Caki2 (cell line): ENCODE data around the gene TNS1. TPM values are rescaled to one million over a fixed set of nuclear protein-coding genes. Genes with fewer than 3 reads are reported as not detected.

Experiments
- DNase-seq: peaks from one replicate; pipeline ENCODE4 v3.0.0-alpha.2; 2015; ENCODE audit warnings: low read depth
- in situ Hi-C: cut with HindIII; loops from 2 replicates; pipeline ENCODE4 v1.10.0; 2016; ENCODE audit warnings: low sequenced_read_pairs, low pct_unique_long_range_greater_than_20kb, mixed read lengths
- total RNA-seq: library from RNA; depleted of rRNA; stranded (reverse); fragments of >200 nt; shearing (Covaris generic); gene quantifications from 2 replicates; pipeline ENCODE4 v1.2.3, GENCODE V29; 2014; ENCODE audit warnings: low replicate concordance

Gene TNS1
- total RNA-seq, 1 experiment from 2014 or later: 0.68 TPM

DNA sequence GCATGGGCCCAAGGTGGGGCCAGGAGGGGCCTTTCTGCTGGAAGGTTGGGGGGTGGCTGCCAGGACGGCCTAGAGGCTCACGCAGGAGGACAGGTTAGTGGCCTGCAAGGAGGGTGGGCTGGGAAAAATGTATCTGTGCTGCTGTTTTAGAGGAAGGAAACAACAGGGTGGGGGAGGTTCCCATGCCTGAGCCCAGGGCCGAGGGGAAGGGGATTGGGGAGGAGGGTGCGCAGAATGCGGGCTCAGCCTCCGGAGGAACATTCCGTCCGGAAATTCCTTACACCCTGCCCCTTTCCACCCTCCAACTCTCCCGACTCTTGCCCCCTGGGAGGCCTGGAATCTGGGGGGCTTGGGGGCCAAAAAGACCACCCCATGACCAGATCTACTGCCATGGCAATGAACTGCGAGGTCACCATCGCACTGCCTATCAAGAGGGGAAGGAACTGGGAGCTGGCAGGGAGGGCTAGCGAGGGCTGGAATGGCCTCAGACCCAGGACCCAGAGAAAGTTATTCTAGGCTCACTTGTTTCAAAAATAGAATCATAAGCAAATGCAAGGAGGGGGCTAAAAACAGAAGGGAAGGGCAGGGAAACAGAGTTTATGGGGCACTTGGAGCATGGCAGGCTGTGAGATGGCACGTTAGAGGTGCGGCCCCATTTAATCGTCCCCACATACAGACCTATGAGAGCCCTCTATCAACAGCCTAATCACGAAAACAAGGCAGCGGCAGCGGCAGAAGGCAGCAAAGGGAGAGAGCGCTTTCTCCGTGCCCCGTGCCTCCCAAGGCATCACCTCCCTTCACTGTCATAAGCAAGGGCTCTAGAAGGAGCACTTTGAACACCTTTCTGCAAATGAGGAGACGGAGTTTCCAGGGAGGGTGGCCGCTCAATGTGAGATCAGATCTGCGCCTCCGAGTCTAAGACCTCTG is 90.4 kb downstream of the TNS1 start:
- in situ Hi-C loops: no loop called here
- DNase-seq: no peak

GRCh38 chr2:217911283-217912097 is 91.3 kb downstream of the TNS1 start:
- in situ Hi-C loops: no loop called here
- no peak for DNase-seq

- in situ Hi-C loops: no loop called here
- DNase-seq: no peak
Observed at GRCh38 chr2:217910875-217911212, 92.0 kb downstream of the TNS1 start.

DNA sequence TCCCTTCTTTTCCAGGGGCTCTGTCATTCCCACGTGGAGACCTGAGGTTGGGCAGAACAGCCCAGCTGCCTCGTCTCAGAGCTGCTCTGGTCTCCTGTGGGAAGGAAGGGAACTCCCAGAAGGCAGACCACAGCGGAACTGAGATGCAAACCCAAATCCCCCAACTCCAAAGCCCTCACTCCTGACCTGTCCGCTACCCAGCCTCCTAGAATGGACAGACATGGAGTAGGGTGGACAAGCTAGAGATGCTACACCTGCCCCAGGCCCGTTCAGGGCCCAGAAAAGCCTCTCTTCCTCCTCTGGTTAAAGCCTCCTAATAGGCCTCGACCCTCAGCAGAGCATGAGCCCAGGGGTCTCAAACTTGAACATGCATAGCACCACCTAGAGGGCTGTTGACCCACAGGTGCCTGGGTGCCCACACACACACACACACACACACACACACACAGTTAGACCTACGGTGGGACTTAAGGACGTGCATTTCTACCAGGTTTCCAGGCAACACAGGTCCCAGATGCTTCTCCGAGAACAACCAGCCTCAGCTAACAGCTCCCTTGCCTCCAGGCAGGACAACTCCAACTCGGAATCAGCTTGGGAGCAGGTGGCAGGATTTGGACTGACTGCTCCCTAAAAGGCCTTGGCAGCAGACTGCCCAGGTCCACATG is 93.5 kb downstream of the TNS1 start:
- in situ Hi-C loops: no loop called here
- no peak for DNase-seq

- in situ Hi-C loops: no loop called here
- DNase-seq: no peak
Observed at GRCh38 chr2:217908544-217908943, 94.3 kb downstream of the TNS1 start.

DNA sequence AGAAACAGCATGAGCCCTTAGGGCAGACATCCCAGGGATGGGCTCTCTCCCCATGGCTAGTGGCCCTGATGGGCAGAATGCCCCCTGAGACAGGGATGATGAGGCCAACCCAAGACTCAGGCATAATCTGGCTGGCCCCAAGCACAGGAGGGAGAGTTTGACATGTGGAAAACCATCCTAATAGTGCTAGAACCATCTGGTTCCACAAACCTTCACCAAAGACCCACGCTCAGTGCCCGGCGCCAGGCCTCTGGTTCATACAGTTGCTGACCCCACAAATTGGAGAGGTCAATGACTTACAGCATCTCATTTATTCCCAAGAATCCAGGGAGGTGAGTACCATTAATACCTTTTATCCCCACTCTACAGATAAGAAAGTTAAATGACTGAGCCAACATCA is 95.5 kb downstream of the TNS1 start:
- DNase-seq: no peak
- in situ Hi-C loops: no loop called here

DNA sequence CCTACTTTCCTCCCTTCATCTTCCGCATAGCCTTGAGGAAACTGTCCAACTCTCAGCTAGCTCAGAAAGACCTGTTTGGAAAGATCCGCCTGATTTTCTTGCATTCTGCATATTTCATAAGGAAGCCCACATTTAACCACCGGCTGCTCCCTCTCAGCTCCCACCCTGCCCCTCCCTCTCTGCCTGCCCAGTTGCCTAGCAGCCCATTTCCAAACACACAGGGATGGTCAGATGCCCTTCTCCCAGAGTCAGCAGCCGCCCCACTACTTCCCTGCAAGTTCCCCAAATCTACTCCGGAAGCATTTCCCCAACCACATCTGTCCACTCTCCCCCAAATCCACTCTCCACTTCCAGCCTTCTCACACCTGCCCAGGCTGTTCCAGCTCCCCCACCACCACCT is 96.0 kb downstream of the TNS1 start:
- in situ Hi-C loops: no loop called here

GRCh38 chr2:217905896-217906295 is 96.9 kb downstream of the TNS1 start:
- in situ Hi-C loops: no loop called here
- DNase-seq: no peak

More for the DNA sequence above, 96.0 kb downstream of the TNS1 start:
- no peak for DNase-seq

GRCh38 chr2:217905395-217905794 is 97.4 kb downstream of the TNS1 start:
- DNase-seq: no peak
- in situ Hi-C loops: no loop called here

DNA sequence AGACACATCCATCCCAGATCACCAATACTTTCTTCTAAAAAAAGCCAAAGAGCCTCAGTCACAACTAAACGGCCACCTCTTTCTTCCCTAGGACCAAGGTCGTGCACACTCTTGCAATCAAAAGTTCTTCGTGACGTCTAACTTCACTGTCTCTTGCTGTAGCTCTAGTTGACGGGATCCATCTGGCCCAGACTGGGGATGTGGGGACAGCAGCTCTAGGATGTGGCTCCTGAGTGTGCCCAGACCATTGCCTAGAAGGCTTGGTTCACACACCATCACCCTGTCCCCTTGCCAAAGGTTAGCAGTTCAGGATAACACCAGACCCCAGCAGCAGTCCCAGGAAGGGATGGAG is 98.2 kb downstream of the TNS1 start:
- in situ Hi-C loops: no loop called here
- no peak for DNase-seq

- DNase-seq: no peak
- in situ Hi-C loops: no loop called here
Observed at GRCh38 chr2:217903859-217904613, 98.8 kb downstream of the TNS1 start.

GRCh38 chr2:217903142-217903858 is 99.5 kb downstream of the TNS1 start:
- in situ Hi-C loops: no loop called here
- no peak for DNase-seq

DNA sequence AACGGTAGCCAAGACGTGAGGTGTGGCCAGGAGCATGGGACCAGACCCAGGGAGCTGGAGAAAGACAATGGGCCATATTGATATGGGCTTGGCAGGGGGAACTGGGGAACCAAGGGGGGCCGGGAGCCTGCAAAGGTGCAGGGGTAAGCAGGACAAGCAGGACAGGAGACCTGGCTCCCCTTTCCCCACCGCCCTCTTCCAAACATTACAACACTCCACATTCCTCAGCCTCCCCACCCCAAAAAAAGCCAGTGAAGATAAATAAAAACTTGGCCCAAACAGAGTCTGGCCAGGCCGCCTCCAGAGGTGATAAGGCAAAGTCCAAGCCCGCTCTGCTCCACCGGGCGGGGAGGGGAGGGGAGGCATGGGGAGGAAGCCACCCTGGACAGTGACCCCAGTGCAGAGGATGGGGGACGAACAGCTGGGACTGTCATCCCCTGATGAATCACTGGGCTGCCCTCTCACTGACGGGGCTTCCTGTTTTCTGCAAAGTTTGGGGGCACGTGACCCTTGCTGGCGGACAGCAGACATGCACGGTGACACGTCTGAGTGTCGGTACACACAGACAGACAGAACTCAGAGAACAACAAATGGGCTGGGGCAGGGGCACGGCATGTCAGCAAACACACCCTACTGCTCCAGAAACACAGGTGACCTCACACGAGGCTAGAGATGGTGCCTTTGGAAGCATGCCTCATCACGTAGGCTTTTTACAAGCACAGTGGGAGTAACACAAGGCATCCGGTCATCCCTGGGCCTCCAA is 100.2 kb downstream of the TNS1 start:
- in situ Hi-C loops: no loop called here
- no peak for DNase-seq

DNA sequence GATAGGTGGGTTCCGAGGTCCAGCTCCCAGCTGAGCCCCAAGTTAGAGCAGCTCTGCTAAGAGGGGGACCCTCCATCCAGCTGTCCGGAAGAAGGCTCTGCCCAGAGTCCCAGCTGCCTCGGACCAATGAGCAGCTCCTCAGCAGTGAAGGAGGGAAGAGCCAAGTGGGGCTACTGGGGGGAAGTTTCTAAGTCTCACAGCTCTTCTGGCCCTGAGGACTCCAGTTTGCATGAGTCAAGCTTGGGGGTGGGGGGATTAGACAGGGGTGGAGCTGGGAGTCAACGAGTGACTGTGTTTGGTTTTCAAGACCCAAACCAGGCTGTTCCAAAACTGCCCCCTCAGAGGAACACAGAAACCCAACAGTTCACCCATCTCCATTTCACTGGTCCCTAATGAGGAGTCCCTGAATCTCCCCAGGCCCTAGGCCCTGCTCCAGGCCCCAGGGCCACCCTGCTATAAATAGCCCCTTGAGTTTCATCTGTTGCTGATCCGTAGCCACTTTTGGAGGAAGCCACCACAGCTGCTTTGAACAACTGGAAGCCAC is 100.9 kb downstream of the TNS1 start:
- in situ Hi-C loops: no loop called here
- no peak for DNase-seq

DNA sequence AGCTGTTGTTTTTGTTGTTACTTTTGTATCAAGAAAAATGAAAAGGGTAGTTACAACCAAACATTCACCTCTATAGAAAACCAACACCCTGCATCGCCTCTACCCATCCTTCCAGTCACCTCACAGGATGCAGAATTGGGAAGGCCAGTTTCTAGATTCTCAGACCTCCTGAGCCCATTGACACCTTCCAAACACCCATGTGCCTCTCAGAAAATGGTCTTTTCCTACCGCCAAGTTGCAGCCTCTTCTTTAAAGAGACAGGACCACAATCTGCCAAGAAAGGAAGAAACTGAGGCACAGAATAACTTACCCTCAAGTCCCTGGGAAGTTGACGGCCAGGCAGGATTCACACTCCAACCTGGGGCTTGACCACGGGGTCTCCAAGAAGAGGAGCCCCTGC is 101.4 kb downstream of the TNS1 start:
- in situ Hi-C loops: no loop called here
- no peak for DNase-seq

DNA sequence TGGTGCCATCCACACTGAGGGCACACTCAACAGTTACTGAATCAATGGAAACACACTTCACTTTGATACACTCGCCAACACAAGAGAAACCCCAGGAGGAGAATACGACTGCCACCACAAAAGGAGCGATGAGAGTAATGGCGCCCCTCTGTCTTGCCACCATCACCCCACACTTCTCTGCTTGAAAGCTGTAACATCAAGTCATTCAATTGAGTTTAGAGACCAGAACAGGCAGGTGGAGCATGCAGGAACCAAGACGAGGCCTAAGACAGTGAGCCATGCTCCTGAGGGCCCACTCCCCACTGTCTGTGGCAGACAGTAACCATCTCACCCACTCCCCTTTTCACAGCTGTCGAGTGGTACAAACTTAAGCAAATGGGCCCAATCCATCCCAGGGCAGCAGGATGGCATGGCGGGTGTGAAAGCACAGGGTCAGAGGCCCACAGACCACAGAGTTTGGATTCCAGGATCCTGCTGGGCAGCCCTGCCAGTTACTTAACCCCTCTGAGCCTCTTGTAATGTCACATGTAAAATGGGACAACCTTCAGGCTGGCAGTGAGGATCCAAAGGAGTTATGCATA is 101.9 kb downstream of the TNS1 start:
- no peak for DNase-seq
- in situ Hi-C loops: no loop called here
